Coronary artery (tissue), 2 donors: Measurements from ENCODE around the gene HDAC3.
A peak's percentile ranks its signal among the peaks of the same experiment; 100 is the strongest.

ENCODE experiments used
- DNase-seq: peaks from one replicate; pipeline ENCODE4 v3.0.0-alpha.2; 2017; ENCODE audit warnings: low spot score
- H3K27ac ChIP-seq, 2 donors: fragments of 200-600 bp; sonication (generic); one replicate each; pipeline ENCODE4 v1.5.1; 2016 to 2019
- H3K4me3 ChIP-seq: fragments of 200-600 bp; sonication (generic); 2 replicates; pipeline ENCODE4 v1.5.1; 2016; ENCODE audit warnings: mild to moderate bottlenecking, moderate library complexity
- TF ChIP-seq, protein P1 (sequence below): fragments of 200-600 bp; sonication (generic); IDR thresholded peaks from one replicate; pipeline ENCODE4 v1.5.1; 2019; ENCODE audit warnings: antibody characterized with exemption

The HDAC3 gene

DNA sequence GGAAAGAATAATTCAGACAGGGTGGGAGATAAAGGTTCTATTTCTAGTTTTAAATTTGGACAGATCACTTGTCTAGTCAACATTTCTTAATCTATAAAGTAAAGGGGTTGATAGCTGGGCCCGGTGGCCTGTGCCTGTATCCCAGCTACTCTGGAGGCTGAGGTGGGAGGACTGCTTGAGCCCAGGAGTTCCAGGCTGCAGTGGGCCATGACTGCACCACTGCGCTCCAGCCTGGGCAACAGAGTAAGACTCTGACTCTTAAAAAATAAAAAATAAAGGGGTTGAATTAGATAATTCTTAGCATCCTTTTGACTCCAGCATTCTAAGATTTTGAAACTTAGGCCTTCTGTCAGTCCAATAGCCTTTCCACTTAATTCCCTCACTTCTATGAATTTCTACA, 28.6 kb downstream of the HDAC3 start:
- TF ChIP-seq, protein P1, sequence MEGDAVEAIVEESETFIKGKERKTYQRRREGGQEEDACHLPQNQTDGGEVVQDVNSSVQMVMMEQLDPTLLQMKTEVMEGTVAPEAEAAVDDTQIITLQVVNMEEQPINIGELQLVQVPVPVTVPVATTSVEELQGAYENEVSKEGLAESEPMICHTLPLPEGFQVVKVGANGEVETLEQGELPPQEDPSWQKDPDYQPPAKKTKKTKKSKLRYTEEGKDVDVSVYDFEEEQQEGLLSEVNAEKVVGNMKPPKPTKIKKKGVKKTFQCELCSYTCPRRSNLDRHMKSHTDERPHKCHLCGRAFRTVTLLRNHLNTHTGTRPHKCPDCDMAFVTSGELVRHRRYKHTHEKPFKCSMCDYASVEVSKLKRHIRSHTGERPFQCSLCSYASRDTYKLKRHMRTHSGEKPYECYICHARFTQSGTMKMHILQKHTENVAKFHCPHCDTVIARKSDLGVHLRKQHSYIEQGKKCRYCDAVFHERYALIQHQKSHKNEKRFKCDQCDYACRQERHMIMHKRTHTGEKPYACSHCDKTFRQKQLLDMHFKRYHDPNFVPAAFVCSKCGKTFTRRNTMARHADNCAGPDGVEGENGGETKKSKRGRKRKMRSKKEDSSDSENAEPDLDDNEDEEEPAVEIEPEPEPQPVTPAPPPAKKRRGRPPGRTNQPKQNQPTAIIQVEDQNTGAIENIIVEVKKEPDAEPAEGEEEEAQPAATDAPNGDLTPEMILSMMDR, result no peak
- Histone ChIP-seq H3K27ac (no peak overlapping the region), H3K4me3 (no peak overlapping the region)
- DNase-seq, result no peak

DNA sequence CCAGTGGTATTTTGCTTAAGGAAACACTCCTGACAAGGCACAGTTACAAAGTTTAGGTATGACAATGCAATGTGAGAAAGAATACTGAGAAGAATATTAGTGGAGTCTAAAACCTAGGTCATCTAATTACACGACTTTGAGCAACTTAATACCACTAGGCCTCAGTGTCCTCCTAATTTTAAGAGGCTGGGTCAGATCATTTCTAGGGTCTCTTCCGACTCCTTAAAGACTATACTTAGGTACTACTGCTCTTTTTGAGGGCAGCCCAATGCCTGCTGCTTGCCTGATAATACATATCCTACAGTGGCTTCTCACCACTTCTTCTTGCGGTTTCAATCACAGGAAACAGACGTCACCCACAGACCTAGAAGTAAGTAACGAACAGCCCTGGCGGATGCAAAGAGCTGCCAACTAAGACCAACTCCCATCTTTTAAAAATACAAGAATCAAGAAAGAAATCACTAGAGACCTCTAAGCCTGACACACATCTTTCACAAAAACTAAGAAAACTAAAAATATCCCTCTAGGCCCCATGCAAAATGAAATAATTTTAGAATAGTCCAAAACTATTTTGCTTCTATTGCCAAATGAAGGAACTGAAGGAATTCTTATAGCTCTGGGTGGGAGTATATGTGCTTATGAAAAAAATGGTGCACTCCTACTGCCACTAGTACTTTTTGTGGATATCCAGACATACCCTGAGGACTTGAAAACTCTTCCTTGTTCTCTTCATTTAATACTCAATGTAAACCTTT, 30.9 kb downstream of the HDAC3 start:
- Histone ChIP-seq H3K27ac (peak overlapping the region; percentile 63 to 87), H3K4me3 (peak overlapping the region; percentile 26)
- TF ChIP-seq, protein P1, result no peak
- DNase-seq, result no peak

DNA sequence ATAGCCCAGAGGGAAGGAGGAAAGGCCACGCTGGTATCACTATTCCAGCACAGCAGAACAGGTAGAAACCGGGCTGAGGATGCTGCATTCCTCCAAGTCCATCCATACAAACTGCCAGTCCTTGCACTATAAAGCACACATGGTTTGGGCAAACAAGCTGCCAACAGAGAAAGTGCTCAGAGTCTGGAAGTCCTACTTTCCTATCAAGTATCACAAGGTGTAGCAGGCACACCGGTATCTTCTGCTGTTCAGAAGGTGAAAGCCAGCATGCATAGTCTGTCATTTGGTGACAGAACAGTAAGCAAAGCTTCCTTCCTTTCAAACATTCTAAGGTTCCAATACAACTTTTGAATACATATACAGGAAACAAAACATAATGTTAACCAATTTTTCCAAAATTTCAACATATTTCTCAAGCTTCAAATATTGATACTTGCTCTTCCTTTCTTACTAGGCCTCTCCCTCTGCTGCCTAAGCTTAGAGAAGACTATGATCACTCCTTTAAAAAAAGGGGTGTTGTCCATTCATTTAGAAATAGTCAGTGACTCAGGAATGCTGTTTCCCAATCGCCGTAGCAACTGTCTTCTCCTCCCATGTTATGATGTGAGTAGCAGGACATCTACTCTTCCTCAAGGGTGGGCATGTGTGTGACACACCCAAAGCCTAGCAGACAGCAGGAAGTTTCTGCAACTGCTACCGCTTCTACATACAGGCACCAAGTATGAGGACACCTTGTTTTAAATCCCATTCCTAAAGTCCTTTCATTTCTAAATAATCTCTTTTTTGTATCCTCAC, 32.5 kb downstream of the HDAC3 start:
- H3K27ac ChIP-seq, result peak overlapping the region; percentile 49 to 70
- TF ChIP-seq, protein P1, result no peak
- H3K4me3 ChIP-seq, result peak overlapping the region; percentile 8
- DNase-seq, result peak; percentile 81

DNA sequence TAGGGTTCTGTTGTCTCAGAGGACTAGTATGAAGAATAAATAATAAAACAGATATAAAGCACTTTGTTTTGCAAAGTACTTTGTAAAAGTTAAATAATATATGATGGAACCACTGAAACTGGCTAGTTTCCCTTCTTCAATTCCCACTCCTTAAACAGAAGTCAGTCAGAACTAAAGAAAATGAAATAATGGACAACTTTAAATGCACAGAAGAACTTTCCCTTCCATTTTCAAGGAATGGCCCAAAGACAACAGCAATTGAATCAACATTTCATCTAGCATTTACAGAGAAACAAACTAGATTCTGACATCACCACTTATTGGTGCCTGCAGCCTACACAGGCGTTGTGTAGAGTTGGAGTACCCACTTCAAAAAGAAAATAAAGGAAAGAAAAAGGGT, 34.0 kb downstream of the HDAC3 start:
- H3K27ac ChIP-seq, result no peak overlapping the region
- H3K4me3 ChIP-seq, result no peak overlapping the region
- TF ChIP-seq, protein P1, result no peak
- DNase-seq, result no peak

DNA sequence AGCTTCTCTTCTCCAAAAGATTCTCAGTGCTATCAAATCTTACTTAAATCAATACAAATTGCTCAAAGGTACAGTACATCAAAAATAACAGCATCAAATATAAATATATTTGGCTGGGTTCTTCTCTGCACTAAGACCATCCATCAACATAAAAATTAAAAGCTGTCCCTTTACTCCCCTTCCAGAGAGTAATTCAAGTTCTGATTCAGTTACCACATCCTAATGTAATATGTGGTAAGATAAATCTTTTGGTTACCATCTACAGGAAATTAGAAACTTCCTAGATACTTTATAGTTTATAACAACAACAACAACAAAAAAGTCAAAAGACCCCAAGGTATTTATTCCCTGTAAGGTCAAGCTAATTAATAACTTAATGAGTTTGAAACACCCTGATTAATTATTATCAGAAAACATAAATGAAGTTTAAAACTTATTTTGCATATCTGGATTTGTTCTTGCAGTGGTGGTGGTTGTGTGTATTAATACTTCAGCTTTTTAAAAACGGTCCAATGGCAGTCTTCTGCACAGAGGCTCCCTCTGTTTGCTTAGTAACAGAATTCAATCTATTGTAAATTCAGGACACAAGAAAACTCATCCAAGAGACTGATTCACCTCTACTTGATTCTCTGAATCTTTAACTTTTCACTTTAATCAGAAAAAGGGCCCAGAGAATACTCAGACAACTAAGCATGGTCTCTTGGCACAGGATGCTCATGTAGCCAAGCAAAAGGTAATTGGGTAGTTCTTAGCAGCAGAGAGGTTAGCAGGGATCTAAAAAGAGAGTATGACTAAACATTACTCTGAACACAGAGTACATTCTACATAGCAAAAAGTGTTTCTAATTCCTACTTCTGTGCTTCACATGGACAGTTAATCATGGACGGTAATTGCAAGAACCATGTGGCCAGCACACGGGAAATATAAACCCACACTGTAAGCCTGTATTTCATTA, 38.0 kb downstream of the HDAC3 start:
- Histone ChIP-seq H3K4me3 (no peak overlapping the region), H3K27ac (peak overlapping the region; percentile 27 to 53)

DNA sequence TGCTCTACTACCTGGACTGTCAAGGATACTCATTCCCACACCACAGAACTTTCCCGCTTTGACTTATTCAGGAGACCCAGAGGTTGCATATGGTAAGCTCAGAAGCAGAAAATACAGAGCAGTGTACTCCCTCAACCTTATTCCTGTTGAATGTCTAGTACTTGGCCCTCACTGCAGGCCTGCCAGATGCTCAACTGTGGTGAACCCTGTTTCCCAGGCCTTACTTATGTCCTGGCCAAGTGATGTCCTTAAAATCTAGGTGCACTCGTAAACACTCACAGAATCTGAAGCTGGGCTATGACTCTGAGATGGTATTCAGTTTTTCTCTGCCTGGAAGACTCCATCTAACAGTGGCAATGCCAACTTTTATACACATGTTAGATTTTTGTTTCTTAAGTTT, 38.8 kb downstream of the HDAC3 start:
- Histone ChIP-seq H3K27ac (peak overlapping the region in 1 of 2 donors; percentile 1), H3K4me3 (no peak overlapping the region)
- no peak for DNase-seq
- TF ChIP-seq, protein P1, result no peak

More for the DNA sequence above, 38.0 kb downstream of the HDAC3 start:
- DNase-seq, result no peak
- TF ChIP-seq, protein P1, result no peak
